ENCODE data around the gene AKNAD1.

Gene AKNAD1

GRCh38 chr1:108882837-108883236 lies 25.9 kb upstream of the AKNAD1 start:
- H3K4me1 ChIP-seq (ENCODE audit: control insufficient read depth in 1 of 2, insufficient read depth in 2 of 2, low read length in 2 of 2) = peaks cover 0 to 8% of the 10 kb centered on the region in 2 donors
- peaks cover 0 to 4% of the 10 kb centered on the region in 2 donors for H3K36me3 ChIP-seq (ENCODE audit: control insufficient read depth in 1 of 2, insufficient read depth in 2 of 2, low read length in 2 of 2)
- H3K27ac ChIP-seq (ENCODE audit: low read length) = no peak overlapping the region
- H3K9me3 ChIP-seq (ENCODE audit: control insufficient read depth in 1 of 2, low read length in 2 of 2) = no peaks in the 10 kb centered on the region
- no peaks in the 10 kb centered on the region for H3K27me3 ChIP-seq (ENCODE audit: low read depth, low read length)
- H3K4me3 ChIP-seq (ENCODE audit: low read depth in 1 of 2, low read length in 2 of 2) = no peak overlapping the region

GRCh38 chr1:108881369-108881768 lies 24.5 kb upstream of the AKNAD1 start:
- H3K36me3 ChIP-seq (ENCODE audit: control insufficient read depth in 1 of 2, insufficient read depth in 2 of 2, low read length in 2 of 2) = no peaks in the 10 kb centered on the region
- no peak overlapping the region for H3K27ac ChIP-seq (ENCODE audit: low read length)
- H3K9me3 ChIP-seq (ENCODE audit: control insufficient read depth in 1 of 2, low read length in 2 of 2) = no peaks in the 10 kb centered on the region
- H3K4me1 ChIP-seq (ENCODE audit: control insufficient read depth in 1 of 2, insufficient read depth in 2 of 2, low read length in 2 of 2) = peaks cover 0 to 4% of the 10 kb centered on the region in 2 donors
- H3K4me3 ChIP-seq (ENCODE audit: low read depth in 1 of 2, low read length in 2 of 2) = no peak overlapping the region
- no peaks in the 10 kb centered on the region for H3K27me3 ChIP-seq (ENCODE audit: low read depth, low read length)

- no peak overlapping the region for H3K4me3 ChIP-seq (ENCODE audit: low read depth in 1 of 2, low read length in 2 of 2)
- H3K36me3 ChIP-seq (ENCODE audit: control insufficient read depth in 1 of 2, insufficient read depth in 2 of 2, low read length in 2 of 2) = no peaks in the 10 kb centered on the region
- no peaks in the 10 kb centered on the region for H3K9me3 ChIP-seq (ENCODE audit: control insufficient read depth in 1 of 2, low read length in 2 of 2)
- peaks cover 0 to 4% of the 10 kb centered on the region in 2 donors for H3K4me1 ChIP-seq (ENCODE audit: control insufficient read depth in 1 of 2, insufficient read depth in 2 of 2, low read length in 2 of 2)
- H3K27me3 ChIP-seq (ENCODE audit: low read depth, low read length) = no peaks in the 10 kb centered on the region
- H3K27ac ChIP-seq (ENCODE audit: low read length) = no peak overlapping the region
These were observed 24.0 kb upstream of the AKNAD1 start for GRCh38 chr1:108880850-108881249.

GRCh38 chr1:108878678-108879077 lies 21.8 kb upstream of the AKNAD1 start:
- Histone ChIP-seq H3K27me3 (ENCODE audit: low read depth, low read length) (no peaks in the 10 kb centered on the region), H3K36me3 (ENCODE audit: control insufficient read depth in 1 of 2, insufficient read depth in 2 of 2, low read length in 2 of 2) (no peaks in the 10 kb centered on the region), H3K27ac (ENCODE audit: low read length) (peak overlapping the region; percentile 45), H3K4me3 (ENCODE audit: low read depth in 1 of 2, low read length in 2 of 2) (peak overlapping the region; percentile 37 to 47), H3K9me3 (ENCODE audit: control insufficient read depth in 1 of 2, low read length in 2 of 2) (no peaks in the 10 kb centered on the region), H3K4me1 (ENCODE audit: control insufficient read depth in 1 of 2, insufficient read depth in 2 of 2, low read length in 2 of 2) (peaks cover 0 to 4% of the 10 kb centered on the region in 2 donors)

- H3K9me3 ChIP-seq (ENCODE audit: control insufficient read depth in 1 of 2, low read length in 2 of 2) = no peaks in the 10 kb centered on the region
- H3K27ac ChIP-seq (ENCODE audit: low read length) = peak overlapping the region; percentile 61
- H3K4me3 ChIP-seq (ENCODE audit: low read depth in 1 of 2, low read length in 2 of 2) = peak overlapping the region; percentile 72 to 96
- H3K4me1 ChIP-seq (ENCODE audit: control insufficient read depth in 1 of 2, insufficient read depth in 2 of 2, low read length in 2 of 2) = peaks cover 0 to 4% of the 10 kb centered on the region in 2 donors
- H3K36me3 ChIP-seq (ENCODE audit: control insufficient read depth in 1 of 2, insufficient read depth in 2 of 2, low read length in 2 of 2) = no peaks in the 10 kb centered on the region
- no peaks in the 10 kb centered on the region for H3K27me3 ChIP-seq (ENCODE audit: low read depth, low read length)
These were observed 21.2 kb upstream of the AKNAD1 start for GRCh38 chr1:108878160-108878469.

- Histone ChIP-seq H3K27me3 (ENCODE audit: low read depth, low read length) (no peaks in the 10 kb centered on the region), H3K36me3 (ENCODE audit: control insufficient read depth in 1 of 2, insufficient read depth in 2 of 2, low read length in 2 of 2) (no peaks in the 10 kb centered on the region), H3K4me1 (ENCODE audit: control insufficient read depth in 1 of 2, insufficient read depth in 2 of 2, low read length in 2 of 2) (peaks cover 0 to 4% of the 10 kb centered on the region in 2 donors), H3K4me3 (ENCODE audit: low read depth in 1 of 2, low read length in 2 of 2) (peak overlapping the region; percentile 72 to 96), H3K27ac (ENCODE audit: low read length) (peak overlapping the region; percentile 61), H3K9me3 (ENCODE audit: control insufficient read depth in 1 of 2, low read length in 2 of 2) (no peaks in the 10 kb centered on the region)
These were observed 20.7 kb upstream of the AKNAD1 start for GRCh38 chr1:108877348-108878159.

GRCh38 chr1:108871050-108871724 lies 14.3 kb upstream of the AKNAD1 start:
- no peaks in the 10 kb centered on the region for H3K4me1 ChIP-seq (ENCODE audit: control insufficient read depth in 1 of 2, insufficient read depth in 2 of 2, low read length in 2 of 2)
- no peaks in the 10 kb centered on the region for H3K9me3 ChIP-seq (ENCODE audit: control insufficient read depth in 1 of 2, low read length in 2 of 2)
- no peaks in the 10 kb centered on the region for H3K27me3 ChIP-seq (ENCODE audit: low read depth, low read length)
- H3K36me3 ChIP-seq (ENCODE audit: control insufficient read depth in 1 of 2, insufficient read depth in 2 of 2, low read length in 2 of 2) = no peaks in the 10 kb centered on the region
- H3K4me3 ChIP-seq (ENCODE audit: low read depth in 1 of 2, low read length in 2 of 2) = no peak overlapping the region
- H3K27ac ChIP-seq (ENCODE audit: low read length) = no peak overlapping the region

GRCh38 chr1:108865316-108865910 lies 8.5 kb upstream of the AKNAD1 start:
- H3K27ac ChIP-seq (ENCODE audit: low read length) = no peak overlapping the region

GRCh38 chr1:108863984-108864383 lies 7.1 kb upstream of the AKNAD1 start:
- H3K36me3 ChIP-seq (ENCODE audit: control insufficient read depth in 1 of 2, insufficient read depth in 2 of 2, low read length in 2 of 2) = no peaks in the 10 kb centered on the region
- no peaks in the 10 kb centered on the region for H3K4me1 ChIP-seq (ENCODE audit: control insufficient read depth in 1 of 2, insufficient read depth in 2 of 2, low read length in 2 of 2)
- H3K9me3 ChIP-seq (ENCODE audit: control insufficient read depth in 1 of 2, low read length in 2 of 2) = no peaks in the 10 kb centered on the region
- H3K4me3 ChIP-seq (ENCODE audit: low read depth in 1 of 2, low read length in 2 of 2) = no peak overlapping the region
- H3K27me3 ChIP-seq (ENCODE audit: low read depth, low read length) = no peaks in the 10 kb centered on the region
- H3K27ac ChIP-seq (ENCODE audit: low read length) = no peak overlapping the region

More at GRCh38 chr1:108865316-108865910, 8.5 kb upstream of the AKNAD1 start:
- no peaks in the 10 kb centered on the region for H3K36me3 ChIP-seq (ENCODE audit: control insufficient read depth in 1 of 2, insufficient read depth in 2 of 2, low read length in 2 of 2)
- H3K27me3 ChIP-seq (ENCODE audit: low read depth, low read length) = no peaks in the 10 kb centered on the region
- no peaks in the 10 kb centered on the region for H3K9me3 ChIP-seq (ENCODE audit: control insufficient read depth in 1 of 2, low read length in 2 of 2)
- H3K4me3 ChIP-seq (ENCODE audit: low read depth in 1 of 2, low read length in 2 of 2) = no peak overlapping the region
- no peaks in the 10 kb centered on the region for H3K4me1 ChIP-seq (ENCODE audit: control insufficient read depth in 1 of 2, insufficient read depth in 2 of 2, low read length in 2 of 2)

GRCh38 chr1:108862698-108863477 lies 6.0 kb upstream of the AKNAD1 start:
- Histone ChIP-seq H3K27me3 (ENCODE audit: low read depth, low read length) (no peaks in the 10 kb centered on the region), H3K27ac (ENCODE audit: low read length) (no peak overlapping the region), H3K4me3 (ENCODE audit: low read depth in 1 of 2, low read length in 2 of 2) (no peak overlapping the region), H3K4me1 (ENCODE audit: control insufficient read depth in 1 of 2, insufficient read depth in 2 of 2, low read length in 2 of 2) (no peaks in the 10 kb centered on the region), H3K9me3 (ENCODE audit: control insufficient read depth in 1 of 2, low read length in 2 of 2) (no peaks in the 10 kb centered on the region), H3K36me3 (ENCODE audit: control insufficient read depth in 1 of 2, insufficient read depth in 2 of 2, low read length in 2 of 2) (no peaks in the 10 kb centered on the region)

Data from muscle layer of duodenum (tissue), 2 donors.